Mucosa of gallbladder (tissue), 1 donor: ENCODE measurements around the gene MT2A. TPM values are rescaled to one million over a fixed set of nuclear protein-coding genes. Genes with fewer than 3 reads are reported as not detected.

ENCODE experiments used
- DNase-seq: peaks from one replicate; pipeline ENCODE4 v3.0.0-alpha.2; 2020; ENCODE audit warnings: low spot score
- total RNA-seq: library from RNA; stranded (reverse); gene quantifications from one replicate; pipeline ENCODE4 v1.2.1, GENCODE V29; 2021
- donor health status: DM: no; HTN: no; CAD: no.

MT2A gene
- total RNA-seq, 1 donor from 2014 or later = 157 TPM

DNA sequence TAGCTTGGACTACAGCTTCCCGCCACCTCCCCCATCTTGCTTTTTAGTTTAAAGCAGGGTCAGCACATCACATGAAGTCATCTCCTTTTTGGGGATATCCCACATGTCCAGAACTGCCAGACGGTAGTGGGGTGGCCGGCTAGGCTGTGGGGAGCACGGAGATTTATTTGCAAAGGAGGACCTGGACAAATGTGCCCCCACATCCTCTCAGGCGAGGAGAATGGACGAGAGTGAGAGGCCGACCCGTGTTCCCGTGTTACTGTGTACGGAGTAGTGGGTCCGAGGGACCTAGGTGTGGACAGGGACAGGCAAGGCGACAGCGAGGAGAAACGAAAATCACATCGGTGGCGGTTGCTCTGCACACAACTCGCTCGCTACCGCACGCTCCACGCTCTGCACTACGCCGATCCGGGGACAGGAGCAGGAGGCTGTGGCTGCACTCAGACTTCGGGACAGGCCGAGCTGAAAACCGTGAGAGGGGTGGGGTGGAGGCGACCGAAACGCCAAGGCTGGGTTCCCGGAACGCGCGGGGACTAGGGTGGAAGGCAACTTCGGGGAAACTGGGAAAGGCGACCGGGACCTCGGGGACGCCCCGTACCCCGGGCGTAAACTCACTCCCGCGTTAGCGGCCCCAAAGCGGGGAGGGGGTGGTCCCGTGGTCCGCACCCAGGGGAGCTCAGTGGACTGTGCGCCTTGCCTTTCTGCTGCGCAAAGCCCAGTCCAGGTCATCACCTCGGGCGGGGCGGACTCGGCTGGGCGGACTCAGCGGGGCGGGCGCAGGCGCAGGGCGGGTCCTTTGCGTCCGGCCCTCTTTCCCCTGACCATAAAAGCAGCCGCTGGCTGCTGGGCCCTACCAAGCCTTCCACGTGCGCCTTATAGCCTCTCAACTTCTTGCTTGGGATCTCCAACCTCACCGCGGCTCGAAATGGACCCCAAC, 29.7 kb downstream of the MT2A start, which contains the start of gene MT1A:
TSS of gene MT1A (plus strand) at position 853 of the 937 bp plus-strand sequence. CDS start at position 926, 73 bp downstream.
- peak; percentile 64 for DNase-seq

DNA sequence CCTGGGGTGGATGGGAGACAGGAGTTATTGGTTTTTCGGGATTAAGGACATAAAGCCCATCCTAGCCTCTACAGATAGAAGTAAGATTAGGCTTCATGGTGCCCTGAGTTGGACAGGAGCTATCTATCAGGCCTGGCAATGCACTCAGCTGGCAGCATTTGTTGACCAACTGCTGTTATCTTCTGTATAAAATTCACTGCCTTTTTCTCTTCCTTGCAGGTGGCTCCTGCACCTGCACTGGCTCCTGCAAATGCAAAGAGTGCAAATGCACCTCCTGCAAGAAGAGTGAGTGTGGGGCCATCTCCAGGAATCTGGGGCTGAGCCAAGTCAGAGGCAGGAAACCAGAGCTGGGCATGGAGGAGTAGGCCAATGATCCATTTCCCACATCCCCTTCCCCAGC, 30.7 kb downstream of the MT2A start:
- DNase-seq = no peak

DNA sequence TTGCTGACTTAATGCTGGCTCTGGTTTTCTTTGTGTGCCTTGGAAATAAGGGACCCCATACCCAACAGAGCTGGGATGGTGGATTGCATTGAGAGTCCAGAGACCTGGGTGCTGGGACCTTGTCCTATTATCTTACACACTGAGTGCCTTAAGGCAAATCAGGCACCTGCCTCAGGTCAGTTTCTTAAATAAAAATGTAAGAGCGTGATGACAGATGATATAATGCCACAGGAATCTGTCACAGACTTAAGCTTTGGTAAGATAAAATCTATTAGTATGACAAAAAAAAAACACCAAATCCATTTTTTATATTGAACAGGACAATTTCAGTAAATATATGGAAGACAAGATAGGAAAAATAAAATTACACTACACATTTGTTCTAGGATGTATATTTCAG, 31.7 kb downstream of the MT2A start:
- DNase-seq = no peak

GRCh38 chr16:56641166-56641565, 32.8 kb downstream of the MT2A start:
- DNase-seq = no peak

- peak; percentile 69 for DNase-seq
Observed at GRCh38 chr16:56643080-56643778, 34.8 kb downstream of the MT2A start.

GRCh38 chr16:56643833-56644232, 35.4 kb downstream of the MT2A start:
- DNase-seq = no peak

DNA sequence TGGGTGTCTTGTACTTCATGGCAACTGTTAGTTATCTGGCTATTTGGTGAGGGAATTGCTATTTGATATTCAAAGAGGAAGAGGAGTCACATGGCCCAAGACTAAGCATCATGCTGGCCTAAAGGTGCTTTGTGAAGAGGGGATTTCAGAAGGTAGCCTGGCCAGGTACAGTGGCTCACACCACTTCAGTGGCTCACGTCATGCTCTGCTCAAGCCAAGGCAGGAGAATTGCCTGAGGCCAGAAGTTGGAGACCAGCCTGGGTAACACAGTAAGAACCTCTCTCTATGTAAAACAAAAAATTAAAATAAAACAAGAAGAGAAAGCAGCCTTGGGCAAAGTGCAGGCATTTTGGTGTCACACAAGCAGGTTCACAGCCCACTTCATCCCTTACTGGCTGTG, 36.9 kb downstream of the MT2A start:
- DNase-seq = no peak

DNA sequence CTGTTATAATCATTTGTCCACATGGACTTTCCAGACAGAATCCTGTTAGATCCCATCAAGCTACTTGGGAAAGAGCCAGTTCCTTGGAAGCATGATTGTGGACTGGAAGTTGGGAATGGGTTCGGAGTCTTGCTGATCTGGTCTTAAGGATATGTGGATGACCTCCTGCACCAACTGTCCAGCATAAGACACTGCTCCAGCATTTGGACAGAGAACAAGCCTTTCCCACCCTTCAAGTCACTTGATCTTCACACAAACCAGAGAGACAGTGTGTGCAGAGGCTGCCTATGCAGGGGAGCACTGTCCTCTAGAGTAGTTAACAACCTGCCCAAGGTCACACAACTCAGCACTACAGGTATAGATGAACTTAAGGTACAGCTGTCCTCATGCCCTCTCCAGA, 37.5 kb downstream of the MT2A start:
- no peak for DNase-seq

GRCh38 chr16:56647641-56648431, 39.5 kb downstream of the MT2A start:
- no peak for DNase-seq

GRCh38 chr16:56649271-56649670, 40.9 kb downstream of the MT2A start:
- DNase-seq = no peak

GRCh38 chr16:56649820-56650219, 41.4 kb downstream of the MT2A start:
- DNase-seq = no peak

DNA sequence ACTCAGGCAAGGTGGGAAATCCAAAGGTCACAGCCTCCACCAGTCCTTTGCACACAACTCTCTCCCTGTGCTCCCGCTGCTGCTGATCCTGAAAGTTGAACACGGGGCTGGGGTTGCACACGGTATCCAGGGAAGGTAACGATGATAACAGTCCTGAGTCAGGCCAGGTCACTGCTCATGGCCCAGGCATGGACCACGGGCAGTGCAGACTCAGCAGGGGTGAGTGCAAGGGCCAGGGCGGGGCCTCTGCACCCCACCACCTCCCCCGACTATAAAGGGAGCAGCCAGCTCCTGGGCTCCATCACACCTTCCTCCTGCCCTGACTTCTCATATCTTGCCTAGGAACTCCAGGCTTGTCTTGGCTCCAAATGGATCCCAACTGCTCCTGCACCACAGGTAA, 43.2 kb downstream of the MT2A start, which contains the start of gene MT1B:
TSS of gene MT1B (plus strand) at position 301 of the 400 bp plus-strand sequence. CDS start at position 369, 68 bp downstream.
- no peak for DNase-seq

DNA sequence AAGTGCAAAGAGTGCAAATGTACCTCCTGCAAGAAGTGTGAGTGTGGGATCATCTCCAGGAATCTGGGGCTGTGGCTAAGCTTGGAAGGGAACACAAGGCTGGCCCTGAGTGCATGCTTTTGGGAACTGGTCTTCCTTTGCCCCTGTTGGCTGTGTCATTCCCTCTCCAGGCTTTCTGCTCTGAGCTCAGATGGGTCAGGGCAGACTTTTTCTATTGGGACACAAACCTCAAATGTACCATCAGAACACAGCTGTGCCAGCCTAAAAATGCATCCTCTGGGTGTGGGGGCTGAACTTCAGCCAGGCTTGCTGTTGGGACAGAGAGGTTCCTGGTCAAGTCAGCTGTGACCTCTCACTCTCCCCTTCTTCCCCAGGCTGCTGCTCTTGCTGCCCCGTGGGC, 44.2 kb downstream of the MT2A start:
- no peak for DNase-seq

DNA sequence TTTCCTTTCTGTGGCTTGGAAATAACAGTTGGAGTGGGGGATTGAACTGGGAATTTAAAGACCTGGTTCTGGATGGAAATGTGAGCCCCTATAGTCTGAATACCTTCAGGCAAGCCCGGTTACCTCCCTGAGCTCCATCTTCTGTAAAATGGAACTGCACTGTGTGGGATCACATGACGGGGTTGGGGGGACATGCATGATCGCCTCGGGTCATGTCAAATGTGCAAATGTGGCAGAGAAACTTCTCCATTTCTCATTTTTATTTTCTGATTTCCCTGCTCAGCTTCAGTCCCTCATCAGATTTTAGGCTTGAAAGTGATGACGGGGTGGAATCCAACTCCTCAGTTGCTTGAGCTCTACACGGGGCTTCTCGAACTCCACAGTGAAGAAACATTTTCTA, 44.8 kb downstream of the MT2A start:
- DNase-seq = no peak

DNA sequence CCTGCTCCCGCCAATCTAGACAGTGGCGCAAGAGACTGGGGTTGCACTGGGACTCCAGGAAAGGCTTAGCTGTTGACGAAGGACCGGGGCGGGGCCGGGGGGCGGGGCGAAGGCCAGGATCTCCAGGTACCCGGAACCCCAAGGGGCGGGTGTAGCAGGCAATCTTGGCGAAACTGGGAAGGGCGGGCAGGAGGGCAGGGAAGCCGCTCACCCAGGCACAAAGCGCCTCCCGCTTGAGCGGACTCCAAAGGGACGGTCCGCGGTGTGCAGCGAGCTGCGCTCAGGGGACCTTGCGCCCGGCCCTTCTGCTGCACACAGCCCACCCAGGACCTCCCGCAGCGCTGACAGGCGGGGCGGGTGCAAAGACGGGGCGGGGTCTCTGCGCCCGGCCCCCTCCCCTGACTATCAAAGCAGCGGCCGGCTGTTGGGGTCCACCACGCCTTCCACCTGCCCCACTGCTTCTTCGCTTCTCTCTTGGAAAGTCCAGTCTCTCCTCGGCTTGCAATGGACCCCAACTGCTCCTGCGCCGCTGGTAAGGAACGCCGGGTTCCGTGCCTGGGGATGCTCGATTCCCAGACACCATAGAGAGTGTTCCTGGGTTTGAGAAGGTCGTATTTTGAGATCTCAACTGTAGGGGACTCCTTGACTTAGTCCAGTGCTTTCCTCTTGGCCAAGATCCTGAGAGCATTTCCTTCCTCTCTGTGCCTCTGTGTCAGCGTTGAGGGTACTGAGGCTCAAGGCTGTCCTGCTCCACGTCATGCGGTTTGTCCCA, 49.4 kb downstream of the MT2A start, which contains the start of gene MT1F:
TSS of gene MT1F (plus strand) at position 405 of the 772 bp plus-strand sequence. CDS start at position 505, 100 bp downstream.
- DNase-seq = peak; percentile 90

DNA sequence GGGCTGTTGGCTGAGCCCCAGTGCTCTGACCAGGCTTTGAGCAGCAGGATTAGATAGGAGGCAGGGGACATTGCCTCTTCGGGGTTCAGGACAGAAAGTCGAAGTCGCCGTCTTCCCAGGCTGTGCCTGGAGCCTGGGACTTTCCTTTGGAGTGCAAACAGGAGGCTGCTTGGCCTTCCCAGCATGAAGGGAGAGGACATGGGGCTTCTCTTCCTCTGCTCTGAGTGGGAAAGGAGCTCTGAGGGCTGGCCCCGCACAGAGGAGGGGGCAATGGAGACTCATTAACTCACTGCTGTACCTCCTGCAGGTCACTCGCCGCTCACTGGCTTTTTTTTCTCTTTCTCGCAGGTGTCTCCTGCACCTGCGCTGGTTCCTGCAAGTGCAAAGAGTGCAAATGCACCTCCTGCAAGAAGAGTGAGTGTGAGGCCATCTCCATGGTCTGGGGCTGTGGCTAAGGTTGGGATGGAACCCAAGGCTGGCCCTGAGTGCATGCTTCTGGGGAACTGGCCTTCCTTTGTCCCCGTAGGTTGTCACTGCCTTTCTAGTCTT, 50.0 kb downstream of the MT2A start:
- no peak for DNase-seq
